Smooth muscle cell (in vitro differentiated cells): ENCODE data around the gene PDE1A. TPM values are rescaled to one million over a fixed set of nuclear protein-coding genes. Genes with fewer than 3 reads are reported as not detected.

ENCODE experiments used
- DNase-seq: peaks from one replicate; lab custom pipeline; 2025; ENCODE audit not compliant: unreplicated experiment; lab: John Stamatoyannopoulos, UW
- H2AFZ ChIP-seq: fragments of 200-600 bp; sonication (generic); 2 replicates; pipeline ENCODE4 v1.6.0; 2016; ENCODE audit warnings: antibody characterized with exemption, low read depth, mild to moderate bottlenecking
- H3F3A ChIP-seq: fragments of 200-600 bp; sonication (generic); 2 replicates; pipeline ENCODE4 v1.6.0; 2017; ENCODE audit warnings: antibody characterized with exemption, low read depth
- H3K27ac ChIP-seq: fragments of 200-600 bp; sonication (generic); 2 replicates; pipeline ENCODE4 v1.5.1; 2016; ENCODE audit warnings: low read depth, mild to moderate bottlenecking
- H3K27me3 ChIP-seq: fragments of 200-600 bp; sonication (generic); 2 replicates; pipeline ENCODE4 v1.6.1; 2016; ENCODE audit warnings: low read depth, mild to moderate bottlenecking
- H3K36me3 ChIP-seq: fragments of 200-600 bp; sonication (generic); 2 replicates; pipeline ENCODE4 v1.5.1; 2016; ENCODE audit warnings: low read depth
- H3K4me1 ChIP-seq: fragments of 200-600 bp; sonication (generic); 2 replicates; pipeline ENCODE4 v1.5.1; 2016; ENCODE audit warnings: low read depth
- H3K4me2 ChIP-seq: fragments of 200-600 bp; sonication (generic); 2 replicates; pipeline ENCODE4 v1.6.0; 2016; ENCODE audit warnings: mild to moderate bottlenecking
- H3K4me3 ChIP-seq: fragments of 200-600 bp; sonication (generic); 2 replicates; pipeline ENCODE4 v1.5.1; 2016; ENCODE audit warnings: mild to moderate bottlenecking
- H3K79me2 ChIP-seq: fragments of 200-600 bp; sonication (generic); 2 replicates; pipeline ENCODE4 v1.6.0; 2016; ENCODE audit warnings: low read depth, mild to moderate bottlenecking
- H3K9ac ChIP-seq: fragments of 200-600 bp; sonication (generic); 2 replicates; pipeline ENCODE4 v1.6.0; 2016; ENCODE audit warnings: low read depth
- H3K9me3 ChIP-seq: fragments of 200-600 bp; sonication (generic); replicated peaks from 2 replicates; pipeline ENCODE4 v1.5.1; 2016; ENCODE audit warnings: low read depth
- H4K20me1 ChIP-seq: fragments of 200-600 bp; sonication (generic); 2 replicates; pipeline ENCODE4 v1.6.0; 2016; ENCODE audit warnings: low read depth
- WGBS: methylation state at CpG from one replicate; pipeline ENCODE4 v1.1.7; 2016; ENCODE audit warnings: low lambda C conversion rate; 5-methylcytosine and 5-hydroxymethylcytosine counted together
- polyA plus RNA-seq: library from polyadenylated mRNA; unstranded; fragments of >200 nt; fragmentation: Nextera tagmentation; extraction: Ambion mirVana; gene quantifications from 2 replicates; pipeline ENCODE4 v1.2.1, GENCODE V29; 2016
- total RNA-seq: library from RNA; depleted of rRNA; stranded (reverse); fragments of >200 nt; gene quantifications from 2 replicates; pipeline ENCODE4 v1.2.3, GENCODE V29; 2014
- TF ChIP-seq, protein P1 (sequence below): fragments of 200-600 bp; sonication (generic); IDR thresholded peaks from 2 replicates; pipeline ENCODE4 v1.5.1; 2017; ENCODE audit warnings: borderline replicate concordance, mild to moderate bottlenecking, antibody characterized with exemption; ENCODE audit not compliant: insufficient read depth, poor library complexity, severe bottlenecking

PDE1A gene
- total and polyA plus RNA-seq, 2 experiments from 2014 or later, result 0.58 to 0.96 TPM

DNA sequence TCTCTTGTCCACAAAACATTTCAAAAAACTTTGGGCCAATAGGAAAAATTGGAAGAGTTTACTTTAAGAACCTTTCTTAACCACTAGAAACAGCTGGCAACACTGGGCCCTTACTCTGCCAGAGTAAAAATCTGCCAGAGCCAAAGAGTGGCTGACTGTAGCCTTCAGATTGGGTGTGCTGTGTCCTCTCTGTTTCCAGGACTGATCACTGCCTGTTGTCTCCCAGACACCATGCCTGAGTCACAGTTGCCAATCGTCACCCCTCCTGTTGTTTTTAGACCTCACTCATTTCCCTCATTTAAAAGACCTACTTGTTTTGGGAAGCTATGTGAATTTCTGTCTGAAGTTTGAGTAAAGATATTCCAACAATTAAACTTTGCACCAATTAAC, 282.1 kb downstream of the PDE1A start:
- H3K79me2 ChIP-seq, result no peaks in the 10 kb centered on the region
- 39% methylated on average over 1 of the region's 1 CpG for WGBS
- no peaks in the 10 kb centered on the region for H3K27me3 ChIP-seq
- H3K27ac ChIP-seq, result no peak overlapping the region
- TF ChIP-seq, protein P1, sequence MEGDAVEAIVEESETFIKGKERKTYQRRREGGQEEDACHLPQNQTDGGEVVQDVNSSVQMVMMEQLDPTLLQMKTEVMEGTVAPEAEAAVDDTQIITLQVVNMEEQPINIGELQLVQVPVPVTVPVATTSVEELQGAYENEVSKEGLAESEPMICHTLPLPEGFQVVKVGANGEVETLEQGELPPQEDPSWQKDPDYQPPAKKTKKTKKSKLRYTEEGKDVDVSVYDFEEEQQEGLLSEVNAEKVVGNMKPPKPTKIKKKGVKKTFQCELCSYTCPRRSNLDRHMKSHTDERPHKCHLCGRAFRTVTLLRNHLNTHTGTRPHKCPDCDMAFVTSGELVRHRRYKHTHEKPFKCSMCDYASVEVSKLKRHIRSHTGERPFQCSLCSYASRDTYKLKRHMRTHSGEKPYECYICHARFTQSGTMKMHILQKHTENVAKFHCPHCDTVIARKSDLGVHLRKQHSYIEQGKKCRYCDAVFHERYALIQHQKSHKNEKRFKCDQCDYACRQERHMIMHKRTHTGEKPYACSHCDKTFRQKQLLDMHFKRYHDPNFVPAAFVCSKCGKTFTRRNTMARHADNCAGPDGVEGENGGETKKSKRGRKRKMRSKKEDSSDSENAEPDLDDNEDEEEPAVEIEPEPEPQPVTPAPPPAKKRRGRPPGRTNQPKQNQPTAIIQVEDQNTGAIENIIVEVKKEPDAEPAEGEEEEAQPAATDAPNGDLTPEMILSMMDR, result no peak
- peaks cover 8% of the 10 kb centered on the region for H3K4me1 ChIP-seq
- no peaks in the 10 kb centered on the region for H3K9me3 ChIP-seq
- no peaks in the 10 kb centered on the region for H3F3A ChIP-seq
- H3K36me3 ChIP-seq, result no peaks in the 10 kb centered on the region
- no peaks in the 10 kb centered on the region for H4K20me1 ChIP-seq
- no peak overlapping the region for H3K4me2 ChIP-seq
- no peak overlapping the region for H3K4me3 ChIP-seq
- no peak for DNase-seq
- H2AFZ ChIP-seq, result peak overlapping the region; percentile 0
- H3K9ac ChIP-seq, result no peak overlapping the region

DNA sequence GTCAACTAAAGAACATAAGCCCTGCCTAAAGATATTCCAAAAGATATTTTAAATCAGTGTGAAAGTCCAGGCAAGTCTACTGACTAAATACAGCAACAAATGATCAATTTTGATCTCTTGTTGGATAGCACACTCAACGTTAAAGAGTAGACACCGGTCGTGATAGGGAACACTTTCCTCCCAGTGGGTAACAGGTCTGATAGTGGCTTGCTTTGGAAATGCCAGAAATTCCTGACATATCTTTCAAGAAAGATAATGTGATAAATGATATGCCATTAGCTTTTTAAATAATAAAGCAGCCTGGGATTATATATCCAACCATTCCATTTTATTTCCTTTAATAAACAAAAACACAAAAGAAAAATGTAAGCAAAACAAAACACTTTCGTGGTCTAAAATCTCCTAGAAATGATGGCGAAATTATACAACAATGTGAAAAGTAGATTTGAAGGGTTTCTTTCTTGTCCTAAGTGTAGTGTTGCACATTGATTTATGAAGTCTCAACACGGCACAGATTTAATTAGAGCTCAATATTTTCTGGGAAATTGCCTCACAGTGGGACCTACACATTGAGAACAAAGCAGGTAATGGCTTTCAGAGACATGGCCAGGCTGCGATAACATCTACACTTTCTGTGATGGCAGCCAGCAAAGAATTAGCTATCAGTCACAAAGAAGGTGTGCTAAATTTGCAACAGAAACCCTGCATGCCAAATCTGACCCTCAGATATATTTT, 282.6 kb downstream of the PDE1A start:
- Histone ChIP-seq H3K4me2 (no peak overlapping the region), H3F3A (no peaks in the 10 kb centered on the region), H3K4me3 (no peak overlapping the region), H3K9ac (no peak overlapping the region), H3K36me3 (no peaks in the 10 kb centered on the region), H4K20me1 (no peaks in the 10 kb centered on the region), H3K27me3 (no peaks in the 10 kb centered on the region), H2AFZ (peak overlapping the region; percentile 0), H3K27ac (no peak overlapping the region), H3K79me2 (no peaks in the 10 kb centered on the region), H3K9me3 (no peaks in the 10 kb centered on the region), H3K4me1 (peaks cover 8% of the 10 kb centered on the region)
- WGBS, result 64% methylated on average over 7 of the region's 7 CpGs
- no peak for DNase-seq
- TF ChIP-seq, protein P1, result no peak

DNA sequence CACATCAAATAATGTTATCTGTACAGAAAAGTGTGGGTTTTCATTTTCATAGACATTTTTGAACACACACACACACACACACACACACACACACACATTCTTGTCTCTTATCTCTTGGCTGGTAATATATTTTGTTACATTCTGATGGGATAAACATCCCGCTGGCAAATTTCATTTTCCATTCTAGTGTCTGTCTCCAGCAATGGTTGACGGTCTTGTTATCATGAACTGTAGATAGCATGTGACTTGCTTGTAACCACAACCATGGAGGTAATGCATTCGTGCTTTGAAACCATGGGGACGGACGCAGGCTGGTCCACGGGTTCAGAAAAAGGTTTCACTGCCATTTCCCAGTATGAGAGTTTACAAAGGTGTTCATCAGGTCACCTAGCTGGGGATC, 284.8 kb downstream of the PDE1A start:
- H3F3A ChIP-seq, result no peaks in the 10 kb centered on the region
- no peaks in the 10 kb centered on the region for H3K9me3 ChIP-seq
- TF ChIP-seq, protein P1, result no peak
- no peak for DNase-seq
- no peaks in the 10 kb centered on the region for H3K79me2 ChIP-seq
- 80% methylated on average over 6 of the region's 6 CpGs for WGBS
- no peak overlapping the region for H3K9ac ChIP-seq
- no peak overlapping the region for H2AFZ ChIP-seq
- H3K4me1 ChIP-seq, result peaks cover 8% of the 10 kb centered on the region
- no peak overlapping the region for H3K4me3 ChIP-seq
- H3K27me3 ChIP-seq, result no peaks in the 10 kb centered on the region
- H4K20me1 ChIP-seq, result no peaks in the 10 kb centered on the region
- no peak overlapping the region for H3K27ac ChIP-seq
- H3K4me2 ChIP-seq, result no peak overlapping the region
- no peaks in the 10 kb centered on the region for H3K36me3 ChIP-seq

DNA sequence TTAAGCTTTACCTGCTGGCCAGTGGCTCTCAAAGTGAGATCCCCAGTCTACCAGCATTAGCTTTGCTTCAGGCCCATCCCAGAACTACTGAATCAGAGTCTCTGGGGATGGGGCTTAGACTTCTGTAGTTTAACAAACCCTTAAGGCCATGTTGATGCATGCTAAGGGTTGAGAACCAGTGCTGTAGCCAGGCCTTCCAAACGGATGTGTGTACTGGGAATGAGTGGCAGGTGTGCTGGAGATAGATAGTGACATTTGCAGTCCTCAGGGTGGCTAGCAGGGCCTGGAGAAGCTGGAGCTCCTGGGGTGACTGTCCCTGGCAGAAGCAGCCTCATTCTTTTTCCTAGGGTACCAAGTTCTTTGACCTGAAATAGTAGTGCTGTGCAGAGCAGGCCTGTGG, 292.6 kb downstream of the PDE1A start:
- Histone ChIP-seq H3K36me3 (no peaks in the 10 kb centered on the region), H3K27ac (no peak overlapping the region), H3K4me2 (no peak overlapping the region), H3K9me3 (no peaks in the 10 kb centered on the region), H4K20me1 (no peaks in the 10 kb centered on the region), H3K4me3 (no peak overlapping the region), H2AFZ (no peak overlapping the region), H3K4me1 (no peaks in the 10 kb centered on the region), H3K27me3 (no peaks in the 10 kb centered on the region), H3K9ac (no peak overlapping the region), H3K79me2 (no peaks in the 10 kb centered on the region), H3F3A (no peaks in the 10 kb centered on the region)
- 78% methylated on average over 1 of the region's 1 CpG for WGBS
- DNase-seq, result no peak
- TF ChIP-seq, protein P1, result no peak
